Ureter (tissue), 1 donor: ENCODE data around the gene NEUROG2. TPM values are rescaled to one million over a fixed set of nuclear protein-coding genes. Genes with fewer than 3 reads are reported as not detected.
"Not testable (repeated sequence)": the region's sequence is repeated elsewhere in the genome, so short reads cannot be mapped to it uniquely, and the experiment has no call there.

Source experiments
- DNase-seq: peaks from one replicate; pipeline ENCODE4 v3.0.0-alpha.2; 2020; ENCODE audit warnings: low spot score
- total RNA-seq: library from RNA; stranded (reverse); gene quantifications from one replicate; pipeline ENCODE4 v1.2.4, GENCODE V29; 2023
- donor health status: DM: yes; HTN: yes; CAD: no.

Gene NEUROG2
- total RNA-seq, 1 donor from 2014 or later, result not detected

DNA sequence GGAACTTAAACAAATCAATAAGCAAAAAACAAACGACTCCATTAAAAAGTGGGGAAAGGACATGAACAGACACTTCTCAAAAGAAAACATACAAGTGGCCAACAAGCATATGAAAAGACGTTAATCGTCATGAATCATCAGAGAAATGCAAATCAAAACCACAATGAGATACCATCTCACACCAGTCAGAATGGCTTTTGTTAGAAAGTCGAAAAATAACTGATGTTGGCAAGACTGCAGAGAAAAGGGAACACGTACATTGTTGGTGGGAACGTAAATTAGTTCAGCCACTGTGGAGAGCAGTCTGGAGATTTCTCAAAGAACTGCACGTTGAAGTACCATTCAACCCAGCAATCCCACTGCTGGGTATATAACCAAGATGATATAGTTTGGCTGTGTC is 23.7 kb downstream of the NEUROG2 start:
- DNase-seq, result no peak

DNA sequence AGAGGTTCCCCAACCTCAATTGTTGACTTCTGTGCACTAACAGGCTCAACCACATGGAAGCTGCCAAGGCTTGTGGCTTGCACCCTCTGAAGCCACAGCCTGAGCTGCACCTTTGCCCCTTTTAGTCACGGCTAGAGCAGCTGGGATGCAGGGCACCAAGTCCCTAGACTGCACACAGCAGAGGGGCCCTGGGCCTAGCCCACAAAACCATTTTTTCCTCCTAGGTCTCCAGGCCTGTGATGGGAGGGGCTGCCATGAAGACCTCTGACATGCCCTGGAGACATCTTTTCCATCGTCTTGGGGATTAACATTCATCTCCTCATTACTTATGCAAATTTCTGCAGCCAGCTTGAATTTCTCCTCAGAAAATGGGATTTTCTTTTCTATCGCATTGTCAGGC is 25.2 kb downstream of the NEUROG2 start:
- not testable (repeated sequence) for DNase-seq

DNA sequence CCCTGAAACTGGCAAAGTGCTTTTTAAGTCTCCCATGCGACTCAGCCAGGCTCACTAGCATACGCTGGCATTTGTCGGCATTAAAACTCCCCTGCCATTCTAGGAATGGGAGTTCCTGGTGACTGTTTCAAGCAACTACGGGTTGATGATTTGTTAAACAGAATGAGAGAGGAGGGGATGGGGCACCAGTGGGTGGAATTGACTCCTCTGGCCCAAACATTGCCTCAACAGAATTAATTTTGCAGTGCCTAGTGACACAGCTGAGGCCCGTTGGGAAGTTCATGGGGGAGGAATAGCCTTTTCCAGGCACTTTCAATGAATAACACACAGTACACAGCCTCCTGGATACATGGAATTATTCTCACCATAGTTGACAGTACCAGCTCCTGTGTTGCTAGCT is 30.1 kb downstream of the NEUROG2 start:
- DNase-seq, result no peak

DNA sequence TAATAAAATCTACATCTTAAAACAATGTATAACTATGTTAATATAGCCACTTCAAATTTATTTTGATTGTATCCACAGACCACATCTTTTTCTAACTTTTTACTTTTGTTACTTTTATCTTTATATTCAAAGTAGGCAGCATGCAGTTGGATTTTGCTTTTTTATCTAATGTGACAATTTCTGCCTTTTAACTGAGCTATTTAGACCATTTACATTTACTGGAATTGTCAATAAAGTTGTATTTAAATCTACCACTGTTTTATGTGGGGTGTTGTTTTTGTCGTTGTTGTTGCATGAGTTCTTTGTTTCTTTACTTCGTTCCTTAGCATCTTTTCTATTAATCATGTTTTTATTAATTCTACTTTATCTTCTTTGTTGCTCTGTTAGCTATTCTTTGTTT is 42.0 kb downstream of the NEUROG2 start:
- DNase-seq, result no peak

DNA sequence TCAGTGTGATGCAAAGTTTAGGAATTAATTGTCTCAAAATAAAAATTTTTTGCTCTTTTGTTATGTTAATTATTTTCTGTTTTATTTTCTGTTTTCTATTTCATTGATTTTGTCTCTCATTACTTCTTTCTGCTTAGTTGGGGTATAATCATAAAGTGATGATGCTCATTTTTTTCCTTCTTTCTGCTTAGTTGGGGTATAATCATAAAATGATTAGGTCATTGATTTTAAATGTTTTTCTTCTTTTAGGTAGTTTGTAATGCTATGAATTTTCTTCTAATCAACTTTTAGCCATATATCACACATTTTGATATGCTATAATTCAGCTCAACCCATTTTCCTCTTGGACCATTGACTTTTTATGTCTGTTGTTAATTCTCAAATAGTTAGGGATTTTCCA is 43.7 kb downstream of the NEUROG2 start:
- no peak for DNase-seq

Other genes starting within 250 kb of the NEUROG2 start
- 8.0 TPM for gene TIFA, start 230.3 kb downstream of the NEUROG2 start, total RNA-seq
- 49.1 TPM for gene ALPK1, start 218.8 kb downstream of the NEUROG2 start, total RNA-seq
- 6.2 TPM for gene ZGRF1, start 120.7 kb upstream of the NEUROG2 start, total RNA-seq
- gene LARP7, start 121.0 kb upstream of the NEUROG2 start, total RNA-seq, result 43.4 TPM